KOPT-K1 (cell line): ENCODE data around the gene RPL7A.
"Not testable (repeated sequence)": the region's sequence is repeated elsewhere in the genome, so short reads cannot be mapped to it uniquely, and the experiment has no call there.

Source experiments
- H3K27ac ChIP-seq: fragments of 200-600 bp; sonication (generic); 2 replicates; pipeline ENCODE4 v1.5.1; 2016; ENCODE audit warnings: antibody characterized with exemption, mild to moderate bottlenecking, low read depth, low read length; ENCODE audit not compliant: poor library complexity, severe bottlenecking
- H3K36me3 ChIP-seq: fragments of 200-600 bp; sonication (generic); 2 replicates; pipeline ENCODE4 v1.5.1; 2017; ENCODE audit warnings: antibody characterized with exemption, mild to moderate bottlenecking, low read length, moderate library complexity; ENCODE audit not compliant: insufficient read depth
- H3K9me3 ChIP-seq: fragments of 200-600 bp; sonication (generic); 2 replicates; pipeline ENCODE4 v1.5.1; 2017; ENCODE audit warnings: antibody characterized with exemption, low read length, mild to moderate bottlenecking; ENCODE audit not compliant: insufficient read depth, poor library complexity, severe bottlenecking

RPL7A gene

DNA sequence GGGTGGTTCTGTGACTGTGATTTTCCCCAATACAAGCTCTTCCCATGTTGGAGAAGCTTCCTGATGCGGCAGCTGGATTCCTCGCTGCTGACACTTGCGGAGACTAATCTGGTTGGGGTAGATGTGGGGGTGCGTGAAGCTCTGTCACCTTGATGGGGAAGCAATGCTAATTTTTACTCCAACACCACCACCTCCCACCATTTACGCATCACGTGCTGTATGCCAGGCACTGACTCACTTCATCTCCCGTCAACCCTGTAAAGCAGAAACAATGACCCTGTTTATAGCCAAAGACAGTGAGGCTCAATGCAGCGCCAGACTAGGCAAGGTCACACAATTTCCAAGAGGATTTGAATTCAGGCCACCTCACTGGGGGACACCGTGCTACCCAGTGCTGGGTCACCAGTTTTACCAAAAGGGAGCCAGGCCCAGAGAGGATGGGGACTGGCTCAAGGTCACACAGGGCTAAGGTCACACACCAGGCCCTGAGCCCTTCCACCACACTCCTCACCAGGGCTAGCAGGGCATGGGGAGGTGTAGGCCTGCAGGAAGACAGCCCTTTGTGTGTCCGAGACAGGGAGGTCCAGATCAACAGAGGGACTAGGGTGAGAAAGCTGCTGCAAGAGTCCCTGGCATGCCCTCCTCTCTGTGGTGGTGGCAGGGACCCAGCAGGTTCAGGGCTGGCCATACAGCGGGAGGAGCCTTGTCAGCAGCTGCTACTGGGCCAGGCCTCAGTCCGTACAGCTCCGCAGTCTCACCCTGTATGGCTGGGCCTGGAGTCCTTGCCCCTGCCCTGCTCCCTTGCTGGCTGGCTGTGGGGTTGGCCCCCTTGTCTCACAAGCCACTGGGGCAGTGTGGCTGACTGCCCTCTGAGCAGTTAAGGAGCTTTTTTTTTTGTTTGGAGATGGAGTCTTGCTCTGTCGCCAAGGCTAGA, 31.4 kb downstream of the RPL7A start:
- Histone ChIP-seq H3K36me3 (no peaks in the 10 kb centered on the region), H3K27ac (no peak overlapping the region), H3K9me3 (no peaks in the 10 kb centered on the region)

DNA sequence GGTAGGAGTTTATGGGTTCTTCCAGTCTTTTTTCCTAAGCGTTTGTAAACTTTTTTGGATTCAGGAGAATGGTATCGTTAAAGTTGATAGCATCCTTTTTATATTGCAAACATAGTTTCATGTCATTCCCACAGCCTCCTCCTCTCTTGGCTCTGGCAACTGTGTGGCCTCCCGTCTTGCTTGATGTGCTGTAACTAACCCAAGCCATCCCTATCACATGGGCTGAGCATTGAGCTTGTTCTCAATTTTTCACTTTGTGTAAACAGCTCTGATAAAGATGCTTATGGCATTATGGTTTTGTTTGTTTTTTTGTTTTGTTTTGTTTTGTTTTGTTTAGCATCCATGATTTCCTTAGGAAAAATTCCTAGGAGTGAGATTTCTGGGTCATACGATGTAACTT, 32.7 kb downstream of the RPL7A start:
- Histone ChIP-seq H3K36me3 (no peaks in the 10 kb centered on the region), H3K9me3 (no peaks in the 10 kb centered on the region), H3K27ac (no peak overlapping the region)

DNA sequence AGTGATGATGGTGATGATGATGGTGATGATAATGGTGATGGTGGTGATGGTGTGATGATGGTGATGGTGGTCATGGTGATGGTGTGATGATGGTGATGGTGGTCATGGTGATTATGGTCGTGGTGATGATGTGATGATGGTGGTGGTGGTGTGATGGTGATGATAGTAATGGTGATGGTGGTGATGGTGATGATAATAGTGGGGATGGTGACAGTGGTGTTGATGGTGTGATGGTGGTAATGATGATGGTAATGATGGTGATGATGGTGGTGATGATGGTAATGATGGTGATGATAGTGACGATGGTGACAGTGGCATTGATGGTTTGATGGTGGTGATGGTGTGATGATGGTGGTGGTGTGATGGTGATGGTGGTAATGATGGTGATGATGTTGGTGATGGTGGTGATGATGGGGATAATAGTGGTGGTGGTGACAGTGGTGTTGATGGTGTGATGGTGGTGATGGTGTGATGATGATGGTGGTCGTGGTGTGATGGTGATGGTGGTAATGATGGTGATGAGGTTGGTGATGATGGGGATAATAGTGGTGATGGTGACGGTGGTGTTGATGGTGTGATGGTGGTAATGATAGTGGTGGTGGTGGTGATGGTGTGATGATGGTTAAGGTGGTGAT, 34.6 kb downstream of the RPL7A start:
- H3K27ac ChIP-seq = no peak overlapping the region
- H3K9me3 ChIP-seq = no peaks in the 10 kb centered on the region

DNA sequence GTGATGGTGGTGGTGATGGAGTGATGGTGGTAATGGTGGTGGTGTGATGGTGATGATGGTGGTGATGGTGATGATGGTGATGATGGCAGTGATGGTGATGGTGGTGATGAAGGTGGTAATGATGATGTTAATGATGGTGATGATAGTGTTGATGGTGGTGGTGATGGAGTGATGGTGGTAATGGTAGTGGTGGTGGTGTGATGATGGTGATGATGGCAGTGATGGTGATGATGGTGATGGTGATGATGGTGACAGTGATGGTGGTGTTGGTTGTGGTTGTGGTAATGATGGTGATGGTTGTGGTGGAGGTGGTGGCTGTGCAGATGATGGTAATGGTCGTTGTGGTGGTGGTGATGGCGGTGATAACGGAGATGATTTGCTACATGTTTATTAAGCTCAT, 35.4 kb downstream of the RPL7A start:
- H3K36me3 ChIP-seq = no peaks in the 10 kb centered on the region
- no peaks in the 10 kb centered on the region for H3K9me3 ChIP-seq
- H3K27ac ChIP-seq = no peak overlapping the region

More for the DNA sequence above, 34.6 kb downstream of the RPL7A start:
- H3K36me3 ChIP-seq = no peaks in the 10 kb centered on the region

DNA sequence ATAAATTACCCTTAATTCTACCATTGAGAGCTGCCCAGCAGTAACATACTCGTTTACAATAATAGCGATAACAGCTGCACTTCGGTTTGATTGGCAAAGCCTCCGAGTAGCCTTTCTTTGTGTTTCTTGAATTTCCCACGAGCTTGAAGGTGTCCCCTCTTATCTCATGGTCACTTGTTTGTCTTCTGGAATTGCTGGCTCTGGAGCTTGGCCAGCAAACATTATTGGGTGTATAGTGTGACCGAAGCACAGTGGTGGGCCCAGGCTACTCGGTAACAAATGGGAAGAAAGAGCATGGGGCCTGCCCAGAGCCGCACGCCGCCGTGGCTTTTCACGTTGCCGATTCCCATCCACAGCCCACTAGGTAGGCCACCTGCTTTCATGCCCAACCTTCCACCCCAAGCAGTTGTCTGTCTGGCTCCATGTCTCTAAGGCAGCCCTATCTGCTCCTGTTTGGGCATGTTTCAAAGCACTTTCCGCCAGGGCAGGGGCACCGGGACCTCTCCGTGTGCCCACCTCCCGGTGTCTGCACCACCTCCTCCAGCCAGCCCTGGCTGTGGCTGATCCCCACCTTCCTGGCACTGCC, 36.8 kb downstream of the RPL7A start:
- Histone ChIP-seq H3K9me3 (no peaks in the 10 kb centered on the region), H3K36me3 (no peaks in the 10 kb centered on the region), H3K27ac (no peak overlapping the region)

DNA sequence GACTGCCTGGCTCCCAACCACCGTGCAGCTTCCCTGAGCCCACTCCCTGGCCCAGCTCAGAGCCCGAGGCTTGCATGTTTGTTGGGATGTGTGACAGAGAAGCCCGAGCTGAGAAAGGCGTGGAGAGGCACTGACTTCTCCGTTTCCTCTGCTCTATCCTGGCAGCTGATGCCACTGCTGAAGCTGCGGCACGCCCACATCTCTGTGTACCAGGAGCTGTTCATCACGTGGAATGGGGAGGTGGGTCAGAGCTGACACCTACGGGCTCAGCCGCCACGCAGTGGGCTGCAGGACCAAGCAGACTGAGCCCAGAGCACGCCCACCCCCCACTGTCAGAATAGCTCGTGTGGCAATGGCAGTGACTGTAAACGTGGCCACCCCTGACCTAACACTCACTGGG, 37.4 kb downstream of the RPL7A start:
- Histone ChIP-seq H3K36me3 (no peaks in the 10 kb centered on the region), H3K9me3 (no peaks in the 10 kb centered on the region), H3K27ac (no peak overlapping the region)

DNA sequence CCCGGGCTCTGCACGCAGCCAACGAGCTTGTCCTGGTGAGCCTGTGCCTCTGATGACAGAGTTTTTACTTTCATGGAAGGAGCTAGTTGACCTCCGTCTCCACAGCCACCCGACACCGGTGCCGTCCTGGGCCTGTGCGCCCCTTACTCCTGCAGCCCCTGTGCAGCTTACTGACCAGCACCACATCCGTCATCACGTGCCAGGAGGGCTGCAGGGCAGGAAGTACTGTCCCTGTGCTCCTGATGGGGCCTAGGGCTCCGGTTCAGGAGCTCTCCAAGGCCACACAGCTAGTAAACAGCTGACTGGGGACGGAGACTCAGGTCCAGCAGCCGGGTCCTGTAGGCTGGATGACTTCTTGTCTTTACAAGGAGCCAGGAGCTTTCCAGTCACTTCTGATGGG, 38.3 kb downstream of the RPL7A start:
- Histone ChIP-seq H3K36me3 (no peaks in the 10 kb centered on the region), H3K9me3 (no peaks in the 10 kb centered on the region)

DNA sequence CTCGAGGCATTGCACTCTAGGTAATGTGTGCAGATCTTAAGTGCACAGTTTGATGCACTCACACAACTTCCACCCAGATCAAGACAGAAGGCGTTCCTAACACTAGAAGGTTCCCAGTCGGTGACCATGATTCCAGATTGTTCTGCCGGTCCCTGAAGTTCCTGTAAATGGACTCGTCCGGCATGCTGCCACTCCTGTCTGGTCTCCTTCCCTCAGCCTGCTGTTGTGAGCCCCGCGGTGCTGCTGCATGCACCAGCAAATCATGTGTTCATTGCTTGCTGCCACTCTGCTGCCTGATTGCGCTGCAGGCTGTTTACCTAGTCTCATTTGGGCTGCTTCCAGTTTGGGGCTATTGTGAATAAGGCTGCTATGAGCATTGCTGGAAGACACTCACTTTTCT, 39.7 kb downstream of the RPL7A start:
- H3K9me3 ChIP-seq = no peaks in the 10 kb centered on the region
- no peaks in the 10 kb centered on the region for H3K36me3 ChIP-seq
- H3K27ac ChIP-seq = no peak overlapping the region

More for the DNA sequence above, 38.3 kb downstream of the RPL7A start:
- no peak overlapping the region for H3K27ac ChIP-seq

DNA sequence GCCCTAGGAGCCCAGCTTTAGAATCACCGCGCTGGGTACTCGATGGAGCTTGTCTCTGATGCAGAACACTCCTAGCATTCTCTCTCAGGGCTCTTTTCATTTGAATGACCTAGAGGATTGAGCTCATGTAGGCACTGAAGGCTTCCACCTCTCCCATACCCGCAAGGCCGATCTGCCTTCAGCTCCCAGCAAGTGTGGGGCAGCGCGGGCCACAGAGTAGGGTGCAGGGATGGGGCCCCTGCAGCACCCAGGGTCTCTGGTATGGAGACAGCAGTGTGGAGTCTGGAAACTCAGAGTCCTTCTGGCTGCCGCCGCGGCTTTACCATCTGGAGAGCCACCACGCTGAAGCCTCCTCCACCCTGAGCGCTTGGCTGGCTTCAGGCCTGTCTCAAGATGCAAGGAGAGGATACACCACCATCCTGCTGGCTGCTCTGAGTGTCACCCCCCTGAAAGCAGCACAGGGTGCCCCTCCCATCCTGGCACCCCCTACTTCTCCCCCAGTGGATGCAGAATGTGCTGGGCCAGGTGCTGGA, 41.1 kb downstream of the RPL7A start:
- Histone ChIP-seq H3K36me3 (no peaks in the 10 kb centered on the region), H3K27ac (no peak overlapping the region), H3K9me3 (no peaks in the 10 kb centered on the region)

DNA sequence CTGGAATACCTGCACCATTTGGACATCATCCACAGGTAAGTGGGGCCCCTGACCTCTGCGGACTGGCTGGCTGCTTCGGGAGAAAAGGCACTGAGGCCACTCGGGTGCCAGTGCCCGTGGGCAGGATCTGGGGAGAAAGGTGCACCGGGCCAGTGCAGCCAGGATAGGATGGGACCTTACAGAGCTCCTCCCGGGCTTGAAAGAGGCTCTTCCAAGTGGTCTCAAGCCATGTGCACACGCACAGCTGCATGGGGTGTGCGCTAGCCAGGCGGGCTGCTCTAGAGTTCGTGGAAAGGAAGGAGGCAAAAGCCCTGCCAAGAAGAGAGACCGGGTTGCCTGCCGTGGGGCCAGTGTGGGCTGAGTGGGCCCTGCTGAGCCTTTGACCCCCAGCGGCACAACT, 41.5 kb downstream of the RPL7A start:
- Histone ChIP-seq H3K27ac (no peak overlapping the region), H3K36me3 (no peaks in the 10 kb centered on the region)

DNA sequence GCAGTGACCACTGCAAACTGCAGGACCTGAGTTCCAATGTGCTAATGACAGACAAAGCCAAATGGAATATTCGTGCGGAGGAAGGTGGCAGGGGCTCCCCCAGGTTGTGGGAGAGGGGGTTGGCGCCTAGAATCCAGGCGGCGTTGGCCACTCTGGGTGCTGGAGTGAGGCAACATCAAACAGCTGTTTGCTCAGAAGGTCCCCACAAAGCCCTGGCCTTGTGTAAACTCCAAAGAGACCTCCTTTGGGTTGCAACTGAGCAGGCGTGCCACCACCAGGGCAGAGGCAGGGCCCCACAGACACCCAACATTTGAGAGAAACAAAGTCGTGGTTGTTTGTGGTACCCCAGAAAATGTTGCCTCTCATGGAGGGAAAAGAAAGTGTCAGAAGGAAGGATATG, 42.7 kb downstream of the RPL7A start:
- H3K36me3 ChIP-seq = no peaks in the 10 kb centered on the region
- H3K9me3 ChIP-seq = no peaks in the 10 kb centered on the region
- H3K27ac ChIP-seq = no peak overlapping the region

More for the DNA sequence above, 41.5 kb downstream of the RPL7A start:
- H3K9me3 ChIP-seq = no peaks in the 10 kb centered on the region

DNA sequence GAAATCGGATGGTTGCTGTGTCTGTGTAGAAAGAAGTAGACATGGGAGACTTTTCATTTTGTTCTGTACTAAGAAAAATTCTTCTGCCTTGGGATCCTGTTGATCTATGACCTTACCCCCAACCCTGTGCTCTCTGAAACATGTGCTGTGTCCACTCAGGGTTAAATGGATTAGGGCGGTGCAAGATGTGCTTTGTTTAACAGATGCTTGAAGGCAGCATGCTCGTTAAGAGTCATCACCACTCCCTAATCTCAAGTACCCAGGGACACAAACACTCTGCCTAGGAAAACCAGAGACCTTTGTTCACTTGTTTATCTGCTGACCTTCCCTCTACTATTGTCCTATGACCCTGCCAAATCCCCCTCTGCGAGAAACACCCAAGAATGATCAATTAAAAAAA, 43.4 kb downstream of the RPL7A start:
- H3K9me3 ChIP-seq, H3K27ac ChIP-seq, H3K36me3 ChIP-seq: not testable (repeated sequence)

DNA sequence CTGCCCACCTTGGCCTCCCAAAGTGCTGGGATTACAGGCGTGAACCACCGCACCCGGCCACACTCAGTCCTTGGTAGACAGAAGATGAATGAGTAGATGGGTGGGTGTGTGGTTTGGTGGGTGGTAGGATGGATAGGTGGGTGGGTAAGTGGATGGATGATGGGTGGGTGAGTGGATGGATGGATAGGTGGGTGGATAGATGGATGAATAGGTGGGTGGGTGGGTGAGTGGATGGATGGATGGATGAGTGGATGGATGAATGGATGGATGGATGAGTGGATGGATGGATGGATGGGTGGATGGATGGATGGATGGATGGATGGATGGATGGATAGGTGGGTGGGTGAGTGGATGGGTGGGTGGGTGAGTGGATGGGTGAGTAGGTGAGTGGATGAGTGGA, 44.3 kb downstream of the RPL7A start:
- H3K9me3 ChIP-seq, H3K36me3 ChIP-seq, H3K27ac ChIP-seq: not testable (repeated sequence)

DNA sequence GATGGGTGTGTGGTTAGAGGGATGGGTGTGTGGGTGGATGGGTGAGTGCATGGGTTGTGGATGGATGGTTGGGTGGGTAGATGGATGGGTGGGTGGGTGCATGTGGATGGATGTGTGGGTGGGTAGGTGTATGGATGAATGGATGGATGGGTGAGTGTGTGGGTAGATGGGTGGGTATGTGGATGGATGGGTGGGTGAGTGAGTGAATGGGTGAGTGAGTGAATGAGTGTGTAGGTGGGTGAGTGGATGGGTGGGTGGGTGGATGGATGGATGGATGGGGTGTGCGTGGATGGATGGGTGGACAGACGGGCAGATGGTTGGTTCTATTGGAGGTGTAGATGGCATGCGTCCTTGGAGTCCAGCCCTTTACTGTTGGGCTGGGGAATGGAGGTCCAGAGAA, 45.4 kb downstream of the RPL7A start:
- H3K9me3 ChIP-seq = no peaks in the 10 kb centered on the region
- no peak overlapping the region for H3K27ac ChIP-seq
- no peaks in the 10 kb centered on the region for H3K36me3 ChIP-seq

DNA sequence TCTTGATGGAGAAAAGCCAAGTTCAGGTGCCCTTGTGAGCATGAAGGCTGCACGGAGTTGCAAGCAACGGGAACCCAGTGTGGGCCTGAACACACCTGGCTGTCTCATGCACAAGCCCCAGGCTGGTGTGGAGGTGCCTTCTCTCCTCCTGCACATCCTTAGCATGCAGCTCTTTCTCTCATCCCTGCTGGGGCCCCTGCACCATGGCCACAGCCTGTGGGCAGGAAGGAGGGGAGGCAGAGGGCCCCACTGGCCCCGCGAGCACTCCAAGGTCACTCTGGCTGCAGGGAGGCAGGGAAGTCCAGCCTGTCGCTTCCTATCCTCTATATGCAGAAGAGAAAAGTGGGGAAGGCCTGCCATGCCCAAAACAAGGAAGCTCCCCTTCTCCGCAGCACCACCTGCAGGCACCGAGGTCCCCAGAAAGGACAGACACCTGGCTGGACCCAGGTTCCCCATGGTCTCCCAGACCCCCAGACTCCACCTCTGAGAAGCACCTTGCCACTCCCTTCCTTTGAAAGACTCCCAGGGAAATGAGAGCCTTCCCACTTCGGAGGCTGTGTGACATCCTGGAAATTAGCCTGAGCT, 46.8 kb downstream of the RPL7A start:
- Histone ChIP-seq H3K27ac (no peak overlapping the region), H3K36me3 (no peaks in the 10 kb centered on the region), H3K9me3 (no peaks in the 10 kb centered on the region)
